Measurements from ENCODE around the gene THSD7A.

DNA sequence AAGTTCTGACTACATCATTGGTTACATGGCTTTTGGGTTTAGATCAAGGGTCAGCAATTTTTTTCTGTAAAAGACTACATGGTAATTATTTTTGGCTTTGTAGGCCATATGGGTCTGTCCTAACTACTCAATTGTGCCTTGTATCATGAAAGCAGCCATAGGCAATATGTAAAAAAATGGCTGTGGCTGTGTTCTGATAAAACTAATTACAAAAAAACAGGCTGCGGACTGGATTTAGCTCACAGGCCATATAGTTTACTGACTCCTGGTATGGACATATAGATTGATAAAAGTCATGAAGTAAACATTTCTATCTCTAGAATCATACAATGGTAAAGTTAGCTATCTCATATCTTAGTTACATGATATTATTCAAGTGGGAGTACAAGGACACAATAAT is 375.4 kb downstream of the THSD7A start:
- TF ChIP-seq, protein P1, sequence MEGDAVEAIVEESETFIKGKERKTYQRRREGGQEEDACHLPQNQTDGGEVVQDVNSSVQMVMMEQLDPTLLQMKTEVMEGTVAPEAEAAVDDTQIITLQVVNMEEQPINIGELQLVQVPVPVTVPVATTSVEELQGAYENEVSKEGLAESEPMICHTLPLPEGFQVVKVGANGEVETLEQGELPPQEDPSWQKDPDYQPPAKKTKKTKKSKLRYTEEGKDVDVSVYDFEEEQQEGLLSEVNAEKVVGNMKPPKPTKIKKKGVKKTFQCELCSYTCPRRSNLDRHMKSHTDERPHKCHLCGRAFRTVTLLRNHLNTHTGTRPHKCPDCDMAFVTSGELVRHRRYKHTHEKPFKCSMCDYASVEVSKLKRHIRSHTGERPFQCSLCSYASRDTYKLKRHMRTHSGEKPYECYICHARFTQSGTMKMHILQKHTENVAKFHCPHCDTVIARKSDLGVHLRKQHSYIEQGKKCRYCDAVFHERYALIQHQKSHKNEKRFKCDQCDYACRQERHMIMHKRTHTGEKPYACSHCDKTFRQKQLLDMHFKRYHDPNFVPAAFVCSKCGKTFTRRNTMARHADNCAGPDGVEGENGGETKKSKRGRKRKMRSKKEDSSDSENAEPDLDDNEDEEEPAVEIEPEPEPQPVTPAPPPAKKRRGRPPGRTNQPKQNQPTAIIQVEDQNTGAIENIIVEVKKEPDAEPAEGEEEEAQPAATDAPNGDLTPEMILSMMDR (IDR thresholded peaks at IDR 0.05) = no peak
- TF ChIP-seq NFE2L1 (CRISPR knock-in tag; IDR thresholded peaks at IDR 0.05) = no peak
- TF ChIP-seq, protein P2, sequence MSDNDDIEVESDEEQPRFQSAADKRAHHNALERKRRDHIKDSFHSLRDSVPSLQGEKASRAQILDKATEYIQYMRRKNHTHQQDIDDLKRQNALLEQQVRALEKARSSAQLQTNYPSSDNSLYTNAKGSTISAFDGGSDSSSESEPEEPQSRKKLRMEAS (CRISPR knock-in tag; IDR thresholded peaks at IDR 0.05) = no peak
- TF ChIP-seq CREM (CRISPR knock-in tag; IDR thresholded peaks at IDR 0.05) = no peak
- TF ChIP-seq, protein P3, sequence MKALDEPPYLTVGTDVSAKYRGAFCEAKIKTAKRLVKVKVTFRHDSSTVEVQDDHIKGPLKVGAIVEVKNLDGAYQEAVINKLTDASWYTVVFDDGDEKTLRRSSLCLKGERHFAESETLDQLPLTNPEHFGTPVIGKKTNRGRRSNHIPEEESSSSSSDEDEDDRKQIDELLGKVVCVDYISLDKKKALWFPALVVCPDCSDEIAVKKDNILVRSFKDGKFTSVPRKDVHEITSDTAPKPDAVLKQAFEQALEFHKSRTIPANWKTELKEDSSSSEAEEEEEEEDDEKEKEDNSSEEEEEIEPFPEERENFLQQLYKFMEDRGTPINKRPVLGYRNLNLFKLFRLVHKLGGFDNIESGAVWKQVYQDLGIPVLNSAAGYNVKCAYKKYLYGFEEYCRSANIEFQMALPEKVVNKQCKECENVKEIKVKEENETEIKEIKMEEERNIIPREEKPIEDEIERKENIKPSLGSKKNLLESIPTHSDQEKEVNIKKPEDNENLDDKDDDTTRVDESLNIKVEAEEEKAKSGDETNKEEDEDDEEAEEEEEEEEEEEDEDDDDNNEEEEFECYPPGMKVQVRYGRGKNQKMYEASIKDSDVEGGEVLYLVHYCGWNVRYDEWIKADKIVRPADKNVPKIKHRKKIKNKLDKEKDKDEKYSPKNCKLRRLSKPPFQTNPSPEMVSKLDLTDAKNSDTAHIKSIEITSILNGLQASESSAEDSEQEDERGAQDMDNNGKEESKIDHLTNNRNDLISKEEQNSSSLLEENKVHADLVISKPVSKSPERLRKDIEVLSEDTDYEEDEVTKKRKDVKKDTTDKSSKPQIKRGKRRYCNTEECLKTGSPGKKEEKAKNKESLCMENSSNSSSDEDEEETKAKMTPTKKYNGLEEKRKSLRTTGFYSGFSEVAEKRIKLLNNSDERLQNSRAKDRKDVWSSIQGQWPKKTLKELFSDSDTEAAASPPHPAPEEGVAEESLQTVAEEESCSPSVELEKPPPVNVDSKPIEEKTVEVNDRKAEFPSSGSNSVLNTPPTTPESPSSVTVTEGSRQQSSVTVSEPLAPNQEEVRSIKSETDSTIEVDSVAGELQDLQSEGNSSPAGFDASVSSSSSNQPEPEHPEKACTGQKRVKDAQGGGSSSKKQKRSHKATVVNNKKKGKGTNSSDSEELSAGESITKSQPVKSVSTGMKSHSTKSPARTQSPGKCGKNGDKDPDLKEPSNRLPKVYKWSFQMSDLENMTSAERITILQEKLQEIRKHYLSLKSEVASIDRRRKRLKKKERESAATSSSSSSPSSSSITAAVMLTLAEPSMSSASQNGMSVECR (CRISPR knock-in tag; IDR thresholded peaks at IDR 0.05; ENCODE audit: borderline replicate concordance) = no peak
- no peak for TF ChIP-seq CBFB (CRISPR knock-in tag; IDR thresholded peaks at IDR 0.05; ENCODE audit: low read depth)
- TF ChIP-seq, protein P4, sequence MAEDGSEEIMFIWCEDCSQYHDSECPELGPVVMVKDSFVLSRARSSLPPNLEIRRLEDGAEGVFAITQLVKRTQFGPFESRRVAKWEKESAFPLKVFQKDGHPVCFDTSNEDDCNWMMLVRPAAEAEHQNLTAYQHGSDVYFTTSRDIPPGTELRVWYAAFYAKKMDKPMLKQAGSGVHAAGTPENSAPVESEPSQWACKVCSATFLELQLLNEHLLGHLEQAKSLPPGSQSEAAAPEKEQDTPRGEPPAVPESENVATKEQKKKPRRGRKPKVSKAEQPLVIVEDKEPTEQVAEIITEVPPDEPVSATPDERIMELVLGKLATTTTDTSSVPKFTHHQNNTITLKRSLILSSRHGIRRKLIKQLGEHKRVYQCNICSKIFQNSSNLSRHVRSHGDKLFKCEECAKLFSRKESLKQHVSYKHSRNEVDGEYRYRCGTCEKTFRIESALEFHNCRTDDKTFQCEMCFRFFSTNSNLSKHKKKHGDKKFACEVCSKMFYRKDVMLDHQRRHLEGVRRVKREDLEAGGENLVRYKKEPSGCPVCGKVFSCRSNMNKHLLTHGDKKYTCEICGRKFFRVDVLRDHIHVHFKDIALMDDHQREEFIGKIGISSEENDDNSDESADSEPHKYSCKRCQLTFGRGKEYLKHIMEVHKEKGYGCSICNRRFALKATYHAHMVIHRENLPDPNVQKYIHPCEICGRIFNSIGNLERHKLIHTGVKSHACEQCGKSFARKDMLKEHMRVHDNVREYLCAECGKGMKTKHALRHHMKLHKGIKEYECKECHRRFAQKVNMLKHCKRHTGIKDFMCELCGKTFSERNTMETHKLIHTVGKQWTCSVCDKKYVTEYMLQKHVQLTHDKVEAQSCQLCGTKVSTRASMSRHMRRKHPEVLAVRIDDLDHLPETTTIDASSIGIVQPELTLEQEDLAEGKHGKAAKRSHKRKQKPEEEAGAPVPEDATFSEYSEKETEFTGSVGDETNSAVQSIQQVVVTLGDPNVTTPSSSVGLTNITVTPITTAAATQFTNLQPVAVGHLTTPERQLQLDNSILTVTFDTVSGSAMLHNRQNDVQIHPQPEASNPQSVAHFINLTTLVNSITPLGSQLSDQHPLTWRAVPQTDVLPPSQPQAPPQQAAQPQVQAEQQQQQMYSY (CRISPR knock-in tag; IDR thresholded peaks at IDR 0.05) = no peak
- TF ChIP-seq, protein P5, sequence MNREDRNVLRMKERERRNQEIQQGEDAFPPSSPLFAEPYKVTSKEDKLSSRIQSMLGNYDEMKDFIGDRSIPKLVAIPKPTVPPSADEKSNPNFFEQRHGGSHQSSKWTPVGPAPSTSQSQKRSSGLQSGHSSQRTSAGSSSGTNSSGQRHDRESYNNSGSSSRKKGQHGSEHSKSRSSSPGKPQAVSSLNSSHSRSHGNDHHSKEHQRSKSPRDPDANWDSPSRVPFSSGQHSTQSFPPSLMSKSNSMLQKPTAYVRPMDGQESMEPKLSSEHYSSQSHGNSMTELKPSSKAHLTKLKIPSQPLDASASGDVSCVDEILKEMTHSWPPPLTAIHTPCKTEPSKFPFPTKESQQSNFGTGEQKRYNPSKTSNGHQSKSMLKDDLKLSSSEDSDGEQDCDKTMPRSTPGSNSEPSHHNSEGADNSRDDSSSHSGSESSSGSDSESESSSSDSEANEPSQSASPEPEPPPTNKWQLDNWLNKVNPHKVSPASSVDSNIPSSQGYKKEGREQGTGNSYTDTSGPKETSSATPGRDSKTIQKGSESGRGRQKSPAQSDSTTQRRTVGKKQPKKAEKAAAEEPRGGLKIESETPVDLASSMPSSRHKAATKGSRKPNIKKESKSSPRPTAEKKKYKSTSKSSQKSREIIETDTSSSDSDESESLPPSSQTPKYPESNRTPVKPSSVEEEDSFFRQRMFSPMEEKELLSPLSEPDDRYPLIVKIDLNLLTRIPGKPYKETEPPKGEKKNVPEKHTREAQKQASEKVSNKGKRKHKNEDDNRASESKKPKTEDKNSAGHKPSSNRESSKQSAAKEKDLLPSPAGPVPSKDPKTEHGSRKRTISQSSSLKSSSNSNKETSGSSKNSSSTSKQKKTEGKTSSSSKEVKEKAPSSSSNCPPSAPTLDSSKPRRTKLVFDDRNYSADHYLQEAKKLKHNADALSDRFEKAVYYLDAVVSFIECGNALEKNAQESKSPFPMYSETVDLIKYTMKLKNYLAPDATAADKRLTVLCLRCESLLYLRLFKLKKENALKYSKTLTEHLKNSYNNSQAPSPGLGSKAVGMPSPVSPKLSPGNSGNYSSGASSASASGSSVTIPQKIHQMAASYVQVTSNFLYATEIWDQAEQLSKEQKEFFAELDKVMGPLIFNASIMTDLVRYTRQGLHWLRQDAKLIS (CRISPR knock-in tag; IDR thresholded peaks at IDR 0.05; ENCODE audit: borderline replicate concordance) = no peak
- no peak for TF ChIP-seq CREB1 (CRISPR knock-in tag; IDR thresholded peaks at IDR 0.05)
- TF ChIP-seq, protein P6, sequence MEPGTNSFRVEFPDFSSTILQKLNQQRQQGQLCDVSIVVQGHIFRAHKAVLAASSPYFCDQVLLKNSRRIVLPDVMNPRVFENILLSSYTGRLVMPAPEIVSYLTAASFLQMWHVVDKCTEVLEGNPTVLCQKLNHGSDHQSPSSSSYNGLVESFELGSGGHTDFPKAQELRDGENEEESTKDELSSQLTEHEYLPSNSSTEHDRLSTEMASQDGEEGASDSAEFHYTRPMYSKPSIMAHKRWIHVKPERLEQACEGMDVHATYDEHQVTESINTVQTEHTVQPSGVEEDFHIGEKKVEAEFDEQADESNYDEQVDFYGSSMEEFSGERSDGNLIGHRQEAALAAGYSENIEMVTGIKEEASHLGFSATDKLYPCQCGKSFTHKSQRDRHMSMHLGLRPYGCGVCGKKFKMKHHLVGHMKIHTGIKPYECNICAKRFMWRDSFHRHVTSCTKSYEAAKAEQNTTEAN (CRISPR knock-in tag; IDR thresholded peaks at IDR 0.05) = no peak
